OCI-LY3 (cell line): ENCODE results near the gene SCARB1.

Source experiments
- EZH2phosphoT487 ChIP-seq: fragments of 200-600 bp; shearing (Covaris generic); IDR thresholded peaks from 2 replicates; pipeline ENCODE4 v1.6.1; 2018; ENCODE audit warnings: antibody characterized with exemption, mixed run types, low read depth
- TF ChIP-seq, protein P1 (sequence below): fragments of 200-600, 300-600 bp; sonication (generic); IDR thresholded peaks from 2 replicates; pipeline ENCODE4 v1.5.1; 2014; ENCODE audit warnings: antibody characterized with exemption, low read length, low read depth

DNA sequence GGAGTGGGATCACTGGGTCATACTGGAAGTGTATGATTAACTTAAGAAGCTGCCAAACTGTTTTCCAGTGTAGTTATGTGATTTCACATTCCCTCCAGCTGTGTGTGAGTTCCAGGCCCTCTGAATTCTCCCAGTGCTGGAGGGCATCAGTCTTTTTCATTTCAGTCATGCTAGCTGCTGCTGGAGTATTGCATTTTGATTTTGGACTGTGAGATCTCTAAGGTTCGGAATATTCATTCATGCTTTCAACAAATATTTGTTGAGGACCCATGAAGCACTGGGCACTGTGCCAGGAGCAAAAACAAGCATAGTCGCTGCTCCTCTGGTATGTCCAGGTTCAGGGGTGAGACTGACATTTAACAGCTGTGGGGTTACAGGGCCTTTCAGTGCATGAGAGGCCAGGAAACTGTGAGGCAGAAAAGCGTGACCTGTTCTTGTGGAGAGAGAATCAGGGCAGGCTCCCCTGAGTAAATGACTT is 133.2 kb downstream of the SCARB1 start:
- no peak for TF ChIP-seq EZH2phosphoT487
- TF ChIP-seq, protein P1, sequence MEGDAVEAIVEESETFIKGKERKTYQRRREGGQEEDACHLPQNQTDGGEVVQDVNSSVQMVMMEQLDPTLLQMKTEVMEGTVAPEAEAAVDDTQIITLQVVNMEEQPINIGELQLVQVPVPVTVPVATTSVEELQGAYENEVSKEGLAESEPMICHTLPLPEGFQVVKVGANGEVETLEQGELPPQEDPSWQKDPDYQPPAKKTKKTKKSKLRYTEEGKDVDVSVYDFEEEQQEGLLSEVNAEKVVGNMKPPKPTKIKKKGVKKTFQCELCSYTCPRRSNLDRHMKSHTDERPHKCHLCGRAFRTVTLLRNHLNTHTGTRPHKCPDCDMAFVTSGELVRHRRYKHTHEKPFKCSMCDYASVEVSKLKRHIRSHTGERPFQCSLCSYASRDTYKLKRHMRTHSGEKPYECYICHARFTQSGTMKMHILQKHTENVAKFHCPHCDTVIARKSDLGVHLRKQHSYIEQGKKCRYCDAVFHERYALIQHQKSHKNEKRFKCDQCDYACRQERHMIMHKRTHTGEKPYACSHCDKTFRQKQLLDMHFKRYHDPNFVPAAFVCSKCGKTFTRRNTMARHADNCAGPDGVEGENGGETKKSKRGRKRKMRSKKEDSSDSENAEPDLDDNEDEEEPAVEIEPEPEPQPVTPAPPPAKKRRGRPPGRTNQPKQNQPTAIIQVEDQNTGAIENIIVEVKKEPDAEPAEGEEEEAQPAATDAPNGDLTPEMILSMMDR, result no peak
